ENCODE data around the gene MEIS1.

DNA sequence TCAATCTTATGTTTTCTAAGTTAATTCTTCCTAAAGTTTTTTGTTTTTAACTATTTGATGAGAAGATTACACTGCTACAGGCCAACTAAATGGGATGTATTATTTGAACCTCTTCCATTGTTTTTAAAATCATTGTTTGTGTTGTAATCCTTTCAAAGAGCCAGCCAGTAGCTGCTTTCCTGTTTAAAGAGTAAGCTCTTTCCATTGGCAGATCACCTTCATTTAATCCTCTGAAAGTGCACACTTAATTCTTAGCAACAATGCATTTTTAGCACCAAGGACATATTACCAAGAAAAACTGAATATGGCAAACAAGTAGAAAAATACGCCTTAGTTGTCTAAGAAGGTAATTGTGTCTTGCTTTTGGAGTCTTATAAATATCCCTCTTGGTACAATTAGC lies 54.0 kb downstream of the MEIS1 start:
- TF ChIP-seq POLR2AphosphoS5 (IDR thresholded peaks at IDR 0.05; ENCODE audit: low read depth, low read length), result no peak
- TF ChIP-seq, protein P1, sequence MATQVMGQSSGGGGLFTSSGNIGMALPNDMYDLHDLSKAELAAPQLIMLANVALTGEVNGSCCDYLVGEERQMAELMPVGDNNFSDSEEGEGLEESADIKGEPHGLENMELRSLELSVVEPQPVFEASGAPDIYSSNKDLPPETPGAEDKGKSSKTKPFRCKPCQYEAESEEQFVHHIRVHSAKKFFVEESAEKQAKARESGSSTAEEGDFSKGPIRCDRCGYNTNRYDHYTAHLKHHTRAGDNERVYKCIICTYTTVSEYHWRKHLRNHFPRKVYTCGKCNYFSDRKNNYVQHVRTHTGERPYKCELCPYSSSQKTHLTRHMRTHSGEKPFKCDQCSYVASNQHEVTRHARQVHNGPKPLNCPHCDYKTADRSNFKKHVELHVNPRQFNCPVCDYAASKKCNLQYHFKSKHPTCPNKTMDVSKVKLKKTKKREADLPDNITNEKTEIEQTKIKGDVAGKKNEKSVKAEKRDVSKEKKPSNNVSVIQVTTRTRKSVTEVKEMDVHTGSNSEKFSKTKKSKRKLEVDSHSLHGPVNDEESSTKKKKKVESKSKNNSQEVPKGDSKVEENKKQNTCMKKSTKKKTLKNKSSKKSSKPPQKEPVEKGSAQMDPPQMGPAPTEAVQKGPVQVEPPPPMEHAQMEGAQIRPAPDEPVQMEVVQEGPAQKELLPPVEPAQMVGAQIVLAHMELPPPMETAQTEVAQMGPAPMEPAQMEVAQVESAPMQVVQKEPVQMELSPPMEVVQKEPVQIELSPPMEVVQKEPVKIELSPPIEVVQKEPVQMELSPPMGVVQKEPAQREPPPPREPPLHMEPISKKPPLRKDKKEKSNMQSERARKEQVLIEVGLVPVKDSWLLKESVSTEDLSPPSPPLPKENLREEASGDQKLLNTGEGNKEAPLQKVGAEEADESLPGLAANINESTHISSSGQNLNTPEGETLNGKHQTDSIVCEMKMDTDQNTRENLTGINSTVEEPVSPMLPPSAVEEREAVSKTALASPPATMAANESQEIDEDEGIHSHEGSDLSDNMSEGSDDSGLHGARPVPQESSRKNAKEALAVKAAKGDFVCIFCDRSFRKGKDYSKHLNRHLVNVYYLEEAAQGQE (IDR thresholded peaks at IDR 0.05; ENCODE audit: insufficient read depth in 1 of 2, low read depth in 2 of 2, low read length in 2 of 2), result no peak
- TF ChIP-seq TAF1 (IDR thresholded peaks at IDR 0.05; ENCODE audit: borderline replicate concordance, insufficient read depth, low read length), result no peak
- TF ChIP-seq FOXP2 (optimal IDR thresholded peaks at IDR 0.05; ENCODE audit: borderline replicate concordance, extremely low read depth, extremely low read length, insufficient read depth), result no peak

Data from PFSK-1 (cell line).